Stimulated activated CD4-positive, alpha-beta T cell treated with anti-CD3 and anti-CD28 coated beads, TNF-alpha, amount 100 ng/mL, for 4 hours (primary cell): Measurements from ENCODE around the gene NT5M.

Experiments
- DNase-seq, 3 experiments: peaks; one replicate each; pipeline ENCODE4 v3.0.0-alpha.2; 2020; ENCODE audit warnings: low read depth in 3 of 3

NT5M gene

DNA sequence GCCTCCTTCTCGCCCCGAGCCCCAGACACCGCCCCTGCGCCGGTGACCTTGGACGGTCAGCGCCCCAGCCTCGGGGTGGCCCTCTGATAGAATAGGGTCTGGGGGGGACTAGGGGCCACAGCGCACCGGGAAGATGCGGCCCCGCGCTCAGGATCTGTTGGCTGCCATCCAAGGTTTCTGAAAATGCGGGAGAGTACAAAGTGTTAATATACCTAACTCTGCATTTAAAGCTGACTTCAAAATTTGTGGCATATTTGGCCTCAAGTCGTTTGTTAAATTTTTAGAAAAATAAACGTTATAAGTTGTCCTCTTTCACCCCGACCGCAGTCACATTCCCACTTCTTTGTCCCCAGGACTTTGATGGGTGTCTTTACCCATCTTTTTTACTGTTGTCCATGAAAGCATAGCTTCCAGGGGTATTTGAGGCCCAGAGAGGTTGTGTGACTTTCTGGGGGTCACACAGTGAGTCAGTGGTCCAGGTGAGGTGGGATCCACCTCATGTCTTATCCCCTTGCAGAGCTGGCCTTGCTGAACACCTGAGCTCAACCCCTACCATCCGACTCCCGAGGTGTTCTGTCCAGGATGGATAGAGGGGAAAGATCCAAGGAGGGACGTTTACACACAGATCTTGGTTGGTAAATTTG, 796 bp downstream of the NT5M start:
- DNase-seq, result no peak

DNA sequence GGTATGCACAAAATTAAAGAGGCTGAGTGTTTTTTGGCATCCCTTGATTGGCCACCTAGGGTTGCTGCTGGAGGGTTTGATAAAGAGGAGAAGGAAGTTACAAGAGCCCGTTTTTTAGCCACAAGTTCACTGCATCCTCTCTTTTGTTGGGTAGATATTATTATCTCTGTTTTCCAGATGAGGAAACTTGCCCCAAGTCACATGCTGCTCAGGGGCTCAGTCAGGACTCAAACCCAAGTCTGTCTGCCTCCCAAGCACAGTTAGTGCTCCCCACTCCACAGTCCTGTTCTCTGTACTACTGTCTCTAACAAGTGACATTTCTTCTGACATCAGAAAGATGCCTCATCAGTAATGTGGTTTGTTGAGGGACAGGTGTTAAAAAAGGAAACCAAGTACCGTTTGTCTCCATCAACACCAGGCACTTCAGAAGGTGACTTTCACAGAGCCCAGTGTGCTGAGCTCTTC, 1.4 kb downstream of the NT5M start:
- no peak for DNase-seq

DNA sequence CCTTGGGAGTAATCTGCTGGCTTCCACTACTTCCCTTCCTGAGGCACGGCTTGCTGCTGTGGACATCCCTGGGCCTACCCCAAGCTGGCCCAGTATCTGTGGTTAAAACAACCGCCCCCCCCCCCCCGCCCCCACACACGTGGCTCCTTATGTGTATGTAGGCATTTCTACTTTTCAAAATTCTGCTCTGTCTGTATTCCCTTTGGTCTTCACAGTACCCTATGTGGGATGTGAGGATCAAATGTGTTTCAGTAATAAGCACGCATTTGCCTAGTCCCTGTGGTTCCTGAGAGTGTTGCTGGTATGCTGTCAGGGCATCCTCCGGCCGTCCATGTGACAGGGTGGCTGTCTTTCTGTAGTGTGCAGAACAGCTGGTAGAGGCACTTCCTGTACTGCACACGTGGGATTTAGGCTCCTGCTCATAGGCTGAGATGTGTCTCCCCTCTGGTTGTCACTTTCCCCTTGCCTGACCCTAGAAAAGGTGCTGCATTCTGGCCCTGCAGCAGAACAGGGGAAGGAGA, 2.2 kb downstream of the NT5M start:
- peak in 1 of 3 experiments; percentile 24 for DNase-seq

DNA sequence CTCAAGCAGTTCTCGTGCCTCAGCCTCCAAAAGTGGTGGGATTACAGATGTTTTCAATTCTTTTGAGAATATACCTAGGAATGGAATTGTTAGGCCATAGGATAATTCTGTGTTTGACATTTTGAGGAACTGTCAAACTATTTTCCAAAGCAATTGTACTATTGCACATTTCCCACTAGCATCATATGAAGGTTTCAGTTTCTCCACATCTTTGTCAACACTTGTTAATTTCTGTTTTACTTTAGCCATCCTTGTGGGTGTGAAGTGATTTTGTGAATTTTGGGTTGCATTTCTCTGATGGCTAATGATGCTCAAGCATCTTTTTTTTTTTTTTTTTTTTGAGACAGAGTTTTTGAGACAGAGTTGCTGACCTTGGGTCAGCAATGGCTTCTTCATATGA, 6.2 kb downstream of the NT5M start:
- DNase-seq, result no peak

DNA sequence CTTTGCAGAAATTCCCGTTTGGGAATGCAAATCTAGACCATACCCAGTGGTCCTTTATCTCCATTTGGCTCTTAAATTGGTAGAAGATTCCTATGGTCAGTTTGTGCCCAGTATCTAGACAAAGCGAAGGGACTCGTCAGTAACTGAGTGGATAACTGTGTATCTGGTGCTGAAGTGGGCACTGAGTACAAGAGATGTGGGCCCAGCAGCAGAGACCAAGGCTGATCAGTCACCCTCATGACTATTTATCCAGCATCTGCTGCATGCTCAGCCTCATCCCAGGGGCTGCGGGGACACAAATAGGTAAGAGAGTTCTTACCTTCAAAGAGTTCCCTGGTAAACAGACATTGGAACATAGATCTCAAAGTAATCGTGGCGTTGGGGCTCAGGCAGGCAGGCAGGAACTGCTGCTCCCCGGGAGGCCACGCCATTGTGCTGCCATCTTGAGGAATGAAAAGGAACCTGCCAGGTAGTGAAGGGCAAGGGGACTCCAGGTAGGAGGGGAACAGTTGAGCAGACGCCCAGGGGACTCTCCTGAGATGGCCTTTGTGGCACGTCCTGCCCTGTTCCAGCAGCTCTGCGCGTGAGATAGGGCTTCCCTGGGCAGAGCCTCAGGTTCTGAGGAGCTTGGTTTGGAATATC, 10.3 kb downstream of the NT5M start:
- peak in 2 of 3 experiments; percentile 54 to 58 for DNase-seq

DNA sequence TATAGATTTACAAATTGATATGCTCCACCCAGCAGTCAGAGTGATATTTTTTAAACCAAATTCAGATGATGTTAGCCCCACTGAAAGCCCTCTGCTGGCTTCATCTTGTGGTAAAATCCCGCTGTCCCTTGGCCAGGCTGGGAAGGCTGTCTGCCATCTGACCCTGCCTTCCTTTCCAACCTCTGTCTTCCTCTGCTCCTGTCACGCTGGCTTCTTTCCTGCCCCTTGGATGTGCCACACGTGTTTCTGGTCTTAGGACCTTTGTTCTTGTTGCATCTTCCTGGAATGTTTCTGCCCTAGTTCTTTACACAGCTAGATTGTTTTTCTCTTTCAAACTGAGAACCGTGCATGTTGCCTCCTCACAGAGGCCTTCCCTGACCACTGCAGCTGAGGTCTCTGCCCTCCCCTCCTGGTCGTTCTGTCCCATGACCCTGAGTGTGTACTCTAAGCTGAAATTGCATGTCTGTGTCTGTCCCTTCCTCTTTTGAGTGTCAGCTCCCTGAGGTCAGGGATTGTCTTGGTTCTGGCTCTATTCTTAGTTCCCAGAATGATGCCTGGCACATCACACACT, 11.4 kb downstream of the NT5M start:
- DNase-seq, result no peak

DNA sequence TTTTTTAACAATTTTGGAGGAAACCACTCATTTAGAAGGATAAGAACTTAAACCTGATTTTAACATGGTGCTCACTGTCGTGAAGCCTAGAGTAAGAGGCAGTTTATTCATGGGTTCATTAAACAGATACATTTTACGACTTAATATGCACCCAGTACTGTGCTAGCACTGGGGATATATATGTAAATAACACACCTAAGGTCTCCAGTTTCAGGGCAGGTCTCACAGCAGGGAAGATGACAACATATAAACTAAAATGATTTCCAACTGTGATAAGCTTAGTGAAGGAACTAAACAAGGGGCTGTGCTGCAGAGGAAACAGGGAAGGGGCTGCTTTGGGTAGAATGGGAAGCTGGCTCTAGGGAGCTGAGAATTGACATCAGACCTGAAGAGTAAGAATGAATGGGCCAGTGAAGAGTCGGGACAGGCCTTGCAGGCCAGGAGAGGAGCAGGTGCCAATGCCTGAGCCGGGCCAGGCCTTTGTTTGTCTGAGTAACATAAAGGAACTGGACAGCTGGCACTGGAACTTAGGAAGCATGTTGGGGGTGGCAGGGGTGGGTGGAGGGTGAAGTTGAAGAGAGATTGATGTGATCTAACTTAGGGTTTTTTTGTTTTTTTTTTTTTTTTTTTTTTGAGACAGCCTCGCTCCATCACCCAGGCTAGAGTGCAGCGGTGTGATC, 12.1 kb downstream of the NT5M start:
- DNase-seq, result no peak

DNA sequence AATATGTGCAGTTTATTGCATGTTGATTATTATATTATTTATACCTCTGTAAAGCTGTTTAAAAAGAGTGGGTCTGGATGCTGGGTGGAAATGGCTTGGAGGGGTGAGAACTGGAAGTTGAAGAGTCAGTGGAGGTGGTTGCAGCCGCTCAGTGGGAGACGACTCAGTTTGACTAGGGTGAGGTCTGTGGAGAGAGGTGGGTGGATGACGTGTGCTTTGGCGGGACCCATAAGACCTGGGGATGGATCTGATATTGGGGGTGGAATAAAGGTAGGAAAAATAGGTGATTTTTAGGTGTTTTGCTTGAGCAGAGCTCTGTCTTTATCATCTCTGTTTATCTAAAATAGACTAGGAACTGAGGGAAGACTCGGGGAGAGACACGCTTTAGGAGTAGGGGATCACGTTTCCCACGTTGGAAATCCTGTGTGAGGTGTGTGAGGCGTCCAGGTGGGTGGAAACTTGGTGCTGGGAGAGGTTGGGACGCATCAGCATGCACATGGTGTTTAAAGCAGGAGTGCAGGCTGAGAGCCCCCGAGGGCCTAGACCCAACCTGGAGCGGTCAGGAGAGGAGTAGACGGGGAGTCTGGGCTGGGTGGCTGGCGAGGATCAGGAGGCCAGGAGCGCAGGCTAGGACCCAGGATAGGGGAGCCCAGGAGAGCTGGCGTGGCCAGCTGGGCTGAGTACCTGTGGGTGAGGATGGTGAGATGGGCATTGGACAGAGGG, 17.2 kb downstream of the NT5M start:
- no peak for DNase-seq

DNA sequence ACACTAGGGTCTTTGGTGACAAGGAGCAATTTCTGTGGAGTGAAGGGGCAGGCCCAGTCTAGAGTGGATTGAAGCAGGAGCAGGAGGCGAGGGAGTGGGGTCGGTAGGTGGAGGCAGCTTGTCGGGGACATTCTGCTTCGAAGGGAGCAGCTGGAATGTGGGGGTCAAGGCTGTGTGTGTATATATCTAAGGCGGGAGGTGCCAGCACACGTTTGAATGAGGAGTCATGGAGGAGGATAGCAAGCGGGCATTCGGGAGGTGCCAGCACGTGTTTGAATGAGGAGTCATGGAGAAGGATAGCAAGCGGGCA, 17.7 kb downstream of the NT5M start:
- DNase-seq, result no peak

- DNase-seq, result no peak
These were observed 18.3 kb downstream of the NT5M start for GRCh38 chr17:17321356-17322025.

DNA sequence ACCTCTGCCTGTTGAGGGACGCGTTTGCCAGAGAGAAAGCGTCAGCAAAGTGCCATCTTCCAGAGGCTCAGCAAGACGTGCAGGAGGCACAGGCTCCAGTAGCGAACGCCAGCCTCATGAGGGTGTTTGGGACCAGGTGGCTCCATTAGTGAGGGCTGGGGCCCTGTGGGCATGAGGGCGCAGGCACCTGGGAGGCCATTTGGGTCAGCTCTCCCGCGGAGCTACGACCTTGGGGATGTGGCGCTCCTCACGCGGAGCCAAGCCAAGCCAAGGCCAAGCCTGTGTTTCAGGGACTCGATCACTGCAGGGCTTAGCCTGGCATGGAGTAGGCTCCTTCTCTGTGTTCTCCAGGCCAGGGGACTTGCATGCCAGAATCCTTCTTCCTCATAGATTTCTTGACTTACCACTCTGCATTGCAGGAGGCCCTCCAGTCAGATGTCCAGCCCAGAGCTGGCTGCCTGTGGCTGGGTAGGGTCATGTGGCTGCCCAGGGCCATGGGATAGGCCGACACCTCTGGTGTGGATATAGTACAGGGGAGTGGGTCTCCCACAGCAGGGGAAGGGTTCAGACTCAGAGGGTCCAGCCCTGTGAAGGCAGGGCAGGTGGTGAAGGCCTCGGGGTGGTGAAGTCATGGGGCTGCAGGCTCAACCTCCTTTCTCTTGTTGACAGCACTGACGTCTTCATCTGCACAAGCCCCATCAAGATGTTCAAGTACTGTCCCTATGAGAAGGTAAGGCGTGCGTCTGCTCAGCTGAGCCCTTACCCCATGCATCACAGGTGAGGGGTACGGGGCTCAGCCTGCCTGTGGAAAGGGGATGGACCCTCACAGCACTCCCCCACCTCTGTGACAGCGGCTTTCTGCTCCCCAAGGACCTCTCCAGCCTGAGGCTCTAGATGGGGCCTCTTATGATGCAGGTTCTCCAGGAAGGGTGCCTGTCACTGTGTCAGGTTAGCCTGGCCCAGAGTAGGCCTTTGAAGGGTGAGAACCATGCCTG, 19.6 kb downstream of the NT5M start:
- DNase-seq, result no peak

DNA sequence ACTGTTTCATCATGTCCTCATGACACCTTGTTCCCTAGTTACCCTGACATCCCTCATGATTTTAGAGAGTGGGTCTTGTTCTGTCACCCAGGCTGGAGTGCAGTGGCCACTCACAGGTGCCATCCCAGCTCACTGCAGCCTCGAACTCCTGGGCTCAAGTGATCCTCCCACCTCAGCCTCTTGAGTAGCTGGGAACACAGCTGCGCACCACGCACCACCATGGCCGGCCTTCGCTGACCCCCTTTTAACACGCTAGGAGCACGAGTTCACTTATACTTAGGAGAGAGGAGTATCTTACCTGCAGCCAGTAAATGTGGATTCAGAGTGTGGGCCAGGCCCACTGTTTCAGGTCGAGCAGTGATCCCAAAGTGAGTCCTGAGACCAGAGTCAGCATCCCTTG, 21.4 kb downstream of the NT5M start:
- DNase-seq, result no peak

- DNase-seq, result no peak
These were observed 22.1 kb downstream of the NT5M start for GRCh38 chr17:17325228-17325627.

DNA sequence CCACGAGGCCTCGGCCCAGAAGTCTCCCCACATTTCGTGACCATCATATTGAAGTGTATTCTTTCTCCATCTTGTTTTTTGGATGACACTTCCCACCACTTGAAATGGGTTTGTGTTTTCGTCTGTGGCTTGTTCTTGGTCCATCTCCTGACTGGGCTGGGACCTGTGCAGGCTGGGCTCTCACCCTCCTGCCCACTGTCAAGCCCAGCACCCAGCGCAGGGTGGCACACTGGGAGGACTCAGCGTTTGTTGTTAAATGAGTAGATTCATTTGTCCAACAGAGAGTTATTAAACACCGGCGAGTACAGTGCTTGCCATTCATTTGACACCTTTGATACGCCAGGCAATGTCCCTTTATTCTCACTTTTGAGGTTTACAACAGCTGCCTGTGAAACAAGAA, 22.6 kb downstream of the NT5M start:
- DNase-seq, result no peak

DNA sequence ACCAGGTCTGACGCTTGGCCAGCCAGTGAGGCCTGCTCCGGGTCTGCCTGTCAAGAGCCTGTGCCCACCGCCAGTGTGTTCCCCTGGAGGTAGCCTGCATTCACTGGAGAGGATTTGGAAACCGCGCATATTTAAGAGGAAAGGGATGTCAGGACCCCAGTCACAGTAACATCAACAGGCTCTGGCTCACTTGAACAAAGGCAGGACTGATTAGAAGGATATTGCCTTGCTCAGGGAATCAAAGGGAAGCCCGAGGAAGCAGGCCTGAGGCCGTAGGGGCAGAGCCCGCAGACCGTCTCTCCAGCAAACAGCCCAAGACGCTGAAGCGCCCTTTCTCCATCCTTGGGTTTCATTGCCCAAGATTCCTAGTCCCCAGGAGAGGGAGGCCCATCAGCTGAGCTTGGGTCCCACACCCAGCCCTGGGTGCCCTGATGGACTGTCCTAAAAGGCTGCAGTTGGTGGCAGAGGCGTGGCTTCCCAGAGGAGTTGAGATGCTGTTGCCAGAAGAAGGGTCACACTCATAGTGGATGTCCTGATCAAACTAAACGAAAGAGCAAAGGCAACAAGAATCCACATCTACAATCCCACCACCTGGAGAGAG, 23.2 kb downstream of the NT5M start:
- no peak for DNase-seq

DNA sequence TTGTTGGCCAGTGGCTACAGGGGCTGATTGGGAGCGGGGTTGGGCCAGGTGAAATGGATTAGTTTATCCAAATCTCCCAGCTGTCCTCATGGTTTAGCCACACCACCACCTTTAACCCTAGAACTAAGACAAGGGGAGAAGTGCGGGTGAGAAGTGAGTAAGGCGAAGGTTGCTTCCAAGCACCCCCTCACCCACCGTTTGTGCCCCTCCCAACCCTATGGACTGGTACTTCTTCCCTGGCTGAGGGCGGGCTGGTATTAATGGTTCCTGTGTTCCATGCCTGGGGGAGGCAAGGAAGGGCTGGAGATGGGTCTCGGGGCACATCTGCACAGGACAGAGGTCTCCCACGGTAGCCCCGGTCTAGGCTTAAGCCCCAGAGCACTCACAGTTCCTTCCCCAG, 25.1 kb downstream of the NT5M start:
- DNase-seq, result no peak

- no peak for DNase-seq
These were observed 38.3 kb downstream of the NT5M start for GRCh38 chr17:17341452-17341851.

DNA sequence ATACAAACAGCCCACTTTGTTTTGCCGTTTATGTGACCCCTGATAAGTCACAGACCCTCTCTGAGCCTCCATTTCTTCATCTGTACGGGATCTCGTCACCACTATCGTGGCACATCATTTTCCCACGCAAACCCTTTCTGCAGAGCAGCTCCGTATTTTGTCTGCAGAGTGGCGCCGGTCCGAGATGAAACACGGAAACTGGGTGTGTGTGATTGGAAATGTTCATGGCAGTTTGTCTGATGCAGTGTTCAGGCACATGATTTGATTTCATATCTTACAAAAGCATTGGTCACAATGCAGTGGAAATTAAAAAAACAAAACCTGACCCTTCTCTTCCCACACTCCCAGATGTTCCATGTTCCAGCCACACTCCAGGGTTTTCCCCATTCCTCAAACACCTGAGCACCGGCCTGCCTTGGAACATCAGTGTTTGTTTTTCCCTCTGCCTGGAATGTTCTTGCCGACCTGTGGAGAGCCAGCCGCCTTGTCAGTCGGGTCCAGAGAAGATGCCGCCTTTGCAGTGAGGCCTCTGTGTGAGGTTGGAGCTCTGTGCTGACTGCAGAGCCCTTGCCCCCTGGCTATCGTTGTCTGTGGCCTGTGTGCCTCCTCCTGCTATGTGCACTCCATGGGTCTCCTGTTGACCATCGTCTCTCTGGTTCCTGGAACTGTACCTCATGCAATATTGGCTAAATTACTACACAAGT, 39.2 kb downstream of the NT5M start:
- no peak for DNase-seq

DNA sequence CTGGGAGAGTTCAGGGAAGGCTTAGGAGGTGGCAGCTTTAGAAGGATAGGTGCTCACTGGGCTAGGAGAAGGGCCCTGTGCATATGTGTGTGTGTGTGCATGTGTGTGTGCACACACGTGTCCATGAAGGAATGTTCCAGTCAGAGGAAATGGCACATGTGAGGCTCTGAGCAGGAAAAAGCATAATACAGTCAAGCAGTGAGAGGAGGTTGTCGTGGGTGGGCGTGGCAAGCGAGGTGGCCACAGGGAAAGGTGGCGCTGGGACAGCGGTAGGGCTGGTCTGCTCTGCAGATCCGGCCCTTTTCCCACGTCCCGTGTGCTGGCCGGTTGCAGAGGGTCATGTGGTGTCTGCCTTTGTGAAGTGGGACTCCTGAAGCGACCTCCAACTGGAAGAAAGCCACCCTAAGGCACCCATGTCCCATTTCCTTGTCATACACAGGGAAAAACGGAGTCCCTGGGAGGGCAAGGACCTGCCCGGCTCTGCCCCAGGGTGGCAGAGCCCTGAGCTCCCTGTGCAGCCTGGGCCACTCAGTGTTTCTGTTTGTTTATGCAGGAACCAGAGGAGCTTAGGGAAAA, 40.1 kb downstream of the NT5M start:
- DNase-seq, result no peak
